H9 (cell line): ENCODE data around the gene TUBA4A. TPM values are rescaled to one million over a fixed set of nuclear protein-coding genes. Genes with fewer than 3 reads are reported as not detected.
A peak's percentile ranks its signal among the peaks of the same experiment; 100 is the strongest.

Experiments used
- DNase-seq: peaks from one replicate; pipeline ENCODE4 v3.0.0-alpha.2; 2017
- H2AFZ ChIP-seq: one replicate; pipeline ENCODE4 v1.6.1; 2013; ENCODE audit warnings: mild to moderate bottlenecking, low read length, control low read depth, moderate library complexity
- H2AK5ac ChIP-seq: 2 replicates; pipeline ENCODE4 v1.6.1; 2013; ENCODE audit warnings: low read length, control low read depth, mixed read lengths; ENCODE audit not compliant: insufficient read length
- H2BK120ac ChIP-seq: one replicate; pipeline ENCODE4 v1.6.1; 2013; ENCODE audit warnings: low read depth, mild to moderate bottlenecking, low read length, control low read depth, inconsistent platforms; ENCODE audit not compliant: poor library complexity, severe bottlenecking
- H2BK12ac ChIP-seq: 2 replicates; pipeline ENCODE4 v1.6.1; 2013; ENCODE audit warnings: low read length, control low read depth, mixed read lengths, low read depth; ENCODE audit not compliant: insufficient read length
- H2BK15ac ChIP-seq: 2 replicates; pipeline ENCODE4 v1.6.1; 2013; ENCODE audit warnings: low read depth, low read length, control low read depth
- H2BK20ac ChIP-seq: one replicate; pipeline ENCODE4 v1.6.1; 2013; ENCODE audit warnings: low read depth, mild to moderate bottlenecking, low read length, control low read depth, inconsistent platforms; ENCODE audit not compliant: poor library complexity, severe bottlenecking
- H2BK5ac ChIP-seq: 2 replicates; pipeline ENCODE4 v1.6.1; 2013; ENCODE audit warnings: low read length, control low read depth, mixed read lengths; ENCODE audit not compliant: insufficient read length
- H3K14ac ChIP-seq: 2 replicates; pipeline ENCODE4 v1.6.1; 2013; ENCODE audit warnings: low read length, control low read depth; ENCODE audit not compliant: insufficient read depth
- H3K18ac ChIP-seq: 2 replicates; pipeline ENCODE4 v1.6.1; 2013; ENCODE audit warnings: low read depth, mild to moderate bottlenecking, mixed read lengths, low read length, control low read depth; ENCODE audit not compliant: insufficient read length
- H3K23ac ChIP-seq: 2 replicates; pipeline ENCODE4 v1.6.1; 2013; ENCODE audit warnings: low read length, control low read depth, mixed read lengths, low read depth; ENCODE audit not compliant: insufficient read length
- H3K23me2 ChIP-seq: 2 replicates; pipeline ENCODE4 v1.6.1; 2013; ENCODE audit warnings: low read depth, mild to moderate bottlenecking, mixed read lengths, low read length, control low read depth; ENCODE audit not compliant: insufficient read length, poor library complexity, severe bottlenecking
- H3K27ac ChIP-seq: 2 replicates; pipeline ENCODE4 v1.5.1; 2013; ENCODE audit warnings: low read length, control low read depth, mixed read lengths, low read depth; ENCODE audit not compliant: insufficient read length
- H3K27me3 ChIP-seq: 2 replicates; pipeline ENCODE4 v1.6.1; 2013; ENCODE audit warnings: low read length, control low read depth, inconsistent platforms; ENCODE audit not compliant: insufficient read depth
- H3K4ac ChIP-seq: 2 replicates; pipeline ENCODE4 v1.6.1; 2013; ENCODE audit warnings: low read depth, mild to moderate bottlenecking, control low read depth, inconsistent platforms, low read length, moderate library complexity
- H3K4me1 ChIP-seq: 2 replicates; pipeline ENCODE4 v1.6.1; 2013; ENCODE audit warnings: low read length, control low read depth, inconsistent platforms; ENCODE audit not compliant: insufficient read depth
- H3K4me2 ChIP-seq: 2 replicates; pipeline ENCODE4 v1.6.1; 2013; ENCODE audit warnings: low read length, control low read depth, mixed read lengths; ENCODE audit not compliant: insufficient read length, insufficient read depth
- H3K56ac ChIP-seq: 2 replicates; pipeline ENCODE4 v1.6.1; 2013; ENCODE audit warnings: low read depth, mild to moderate bottlenecking, mixed read lengths, low read length, control low read depth; ENCODE audit not compliant: insufficient read length
- H3K79me1 ChIP-seq: 2 replicates; pipeline ENCODE4 v1.6.1; 2013; ENCODE audit warnings: low read depth, mild to moderate bottlenecking, moderate library complexity, low read length, control low read depth, inconsistent platforms; ENCODE audit not compliant: insufficient read depth, poor library complexity, severe bottlenecking
- H3K79me2 ChIP-seq: 2 replicates; pipeline ENCODE4 v1.6.1; 2013; ENCODE audit warnings: low read length, control low read depth, inconsistent platforms; ENCODE audit not compliant: insufficient read depth
- H3K9ac ChIP-seq: 2 replicates; pipeline ENCODE4 v1.6.1; 2013; ENCODE audit warnings: low read length, control low read depth, mixed read lengths; ENCODE audit not compliant: insufficient read length; ENCODE audit errors: extremely low read depth
- H3K9me3 ChIP-seq: one replicate; pipeline ENCODE4 v1.6.1; 2013; ENCODE audit warnings: low read depth, low read length, inconsistent platforms; ENCODE audit not compliant: control insufficient read depth
- H3T11ph ChIP-seq: one replicate; pipeline ENCODE4 v1.6.1; 2013; ENCODE audit warnings: mild to moderate bottlenecking, low read length, control low read depth, inconsistent platforms
- H4K20me1 ChIP-seq: one replicate; pipeline ENCODE4 v1.6.1; 2013; ENCODE audit not compliant: control insufficient read depth, insufficient read length, insufficient read depth
- H4K5ac ChIP-seq: 2 replicates; pipeline ENCODE4 v1.6.1; 2013; ENCODE audit warnings: low read depth, mild to moderate bottlenecking, mixed read lengths, low read length, control low read depth; ENCODE audit not compliant: insufficient read length
- H4K8ac ChIP-seq: replicated peaks from 2 replicates; pipeline ENCODE4 v1.6.1; 2013; ENCODE audit warnings: low read length, control low read depth, mixed read lengths, low read depth; ENCODE audit not compliant: insufficient read length
- H4K91ac ChIP-seq: 2 replicates; pipeline ENCODE4 v1.6.1; 2013; ENCODE audit warnings: low read depth, mild to moderate bottlenecking, moderate library complexity, mixed read lengths, low read length, control low read depth; ENCODE audit not compliant: insufficient read length
- H3K27ac Mint-ChIP-seq, 3 experiments: 2 replicates in 2 of 3; 3 replicates in 1 of 3; pipeline ENCODE4 v1.8.0; 2020 to 2021; ENCODE audit warnings: mixed read lengths in 3 of 3, mild to moderate bottlenecking in 1 of 3, moderate library complexity in 1 of 3
- H3K27me3 Mint-ChIP-seq: 2 replicates; pipeline ENCODE4 v1.8.0; 2021; ENCODE audit warnings: low read depth, mild to moderate bottlenecking, moderate library complexity, mixed read lengths
- H3K36me3 Mint-ChIP-seq, 3 experiments: 2 replicates in 2 of 3; 3 replicates in 1 of 3; pipeline ENCODE4 v1.8.0; 2020 to 2021; ENCODE audit warnings: low read depth in 3 of 3, mixed read lengths in 3 of 3; ENCODE audit not compliant: insufficient read depth in 1 of 3
- H3K4me1 Mint-ChIP-seq, 2 experiments: 2 replicates each; pipeline ENCODE4 v1.8.0; 2020; ENCODE audit warnings: mixed read lengths in 2 of 2
- H3K4me3 Mint-ChIP-seq, 2 experiments: 2 replicates in 1 of 2; 3 replicates in 1 of 2; pipeline ENCODE4 v1.8.0; 2020 to 2021; ENCODE audit warnings: mild to moderate bottlenecking in 2 of 2, mixed read lengths in 2 of 2, moderate library complexity in 1 of 2
- H3K9me3 Mint-ChIP-seq, 2 experiments: 2 replicates in 1 of 2; 3 replicates in 1 of 2; pipeline ENCODE4 v1.8.0; 2020; ENCODE audit warnings: mild to moderate bottlenecking in 2 of 2, mixed read lengths in 2 of 2, moderate library complexity in 1 of 2
- CTCF ChIP-seq: fragments of 200-600 bp; sonication (generic); conservative IDR thresholded peaks from 3 replicates; pipeline ENCODE4 v1.8.0; 2021; ENCODE audit warnings: antibody characterized with exemption, mild to moderate bottlenecking
- WGBS: extraction: QIAGEN DNeasy Blood & Tissue Kit; methylation state at CpG from one replicate; pipeline ENCODE4 v1.1.7; 2013; ENCODE audit warnings: missing lambda C conversion rate, low lambda C conversion rate, mixed read lengths; ENCODE audit not compliant: insufficient read length; ENCODE audit errors: extremely low coverage; 5-methylcytosine and 5-hydroxymethylcytosine counted together
- total RNA-seq: library from RNA; stranded (reverse); gene quantifications from 2 replicates; pipeline ENCODE4 v1.2.1, GENCODE V29; 2021

Gene TUBA4A
- total RNA-seq, 1 experiment from 2014 or later, result 25.5 TPM

DNA sequence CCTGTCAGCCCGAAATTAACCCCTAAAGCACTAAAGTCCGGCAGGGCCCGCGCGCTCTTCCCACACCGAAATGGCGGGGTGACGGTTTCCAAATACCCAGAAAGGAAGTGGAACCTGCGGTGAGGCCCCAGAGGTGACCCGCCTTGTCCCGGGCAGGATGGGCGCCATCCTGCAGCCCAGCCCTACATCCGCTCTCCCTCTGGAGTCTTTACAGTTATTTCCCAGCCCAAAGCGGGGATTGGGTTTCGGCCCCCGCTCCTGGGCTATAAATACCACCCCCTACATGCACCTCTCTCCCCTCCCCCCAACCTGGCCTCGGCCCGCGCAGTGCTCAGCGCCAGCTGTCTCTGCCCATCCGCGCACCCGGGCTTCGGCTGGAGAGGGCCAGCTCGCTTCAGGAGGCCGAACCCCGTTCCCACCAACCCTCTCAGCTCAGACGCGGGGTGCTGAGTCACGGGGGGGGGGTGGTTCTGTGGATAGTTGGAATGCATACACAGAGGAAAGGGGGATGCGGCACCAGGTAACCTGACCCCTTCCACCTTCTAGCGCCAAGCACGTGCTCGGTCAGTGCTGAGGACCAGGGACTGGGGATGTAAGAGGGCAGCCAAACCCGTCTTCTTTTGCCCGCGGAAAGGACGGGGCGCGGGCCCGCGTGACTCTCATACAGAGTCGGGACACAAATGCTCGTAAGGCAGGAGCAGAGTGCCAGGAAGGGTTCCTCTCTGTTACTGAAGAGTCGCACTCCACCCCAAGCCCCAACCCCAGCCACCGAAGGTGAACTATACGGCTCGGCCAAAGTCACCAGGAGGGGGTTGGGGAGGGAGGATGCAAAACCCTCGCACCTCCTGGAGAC, 592 bp downstream of the TUBA4A start, which contains the start of gene TUBA4B:
Gene TUBA4B, plus strand, starts transcription at position 344 of the 853 bp plus-strand sequence. Its CDS starts 165 bp downstream, at position 509.
- peak; percentile 81 for DNase-seq

More for the DNA sequence above, 592 bp downstream of the TUBA4A start, which contains the start of gene TUBA4B:
- Histone ChIP-seq H3K56ac (no peak within 1 kb of the TSS), H3K4me1 (peaks cover 3% of the 10 kb centered on the region; the same call in 1 of the 2 replicates), H2AFZ (no peak within 1 kb of the TSS), H3K4ac (no peak within 1 kb of the TSS), H4K20me1 (no peaks in the 10 kb centered on the region), H3K27ac (no peak within 1 kb of the TSS), H2BK5ac (no peak within 1 kb of the TSS), H3K79me2 (no peaks in the 10 kb centered on the region), H3T11ph (no peak within 1 kb of the TSS), H3K23me2 (peaks cover 22% of the 10 kb centered on the region), H4K5ac (no peak within 1 kb of the TSS), H2BK15ac (no peak within 1 kb of the TSS), H2AK5ac (no peak within 1 kb of the TSS), H3K23ac (no peak within 1 kb of the TSS), H3K9ac (no peak within 1 kb of the TSS), H2BK12ac (no peak within 1 kb of the TSS), H3K79me1 (no peaks in the 10 kb centered on the region), H4K91ac (no peak within 1 kb of the TSS), H3K4me2 (peak within 1 kb of the TSS; percentile 72), H3K14ac (0 out of 2 replicates have a peak within 1 kb of the TSS, but pooled peaks have one; percentile 42), H2BK120ac (no peak within 1 kb of the TSS), H3K27me3 (peaks cover 21% of the 10 kb centered on the region), H4K8ac (no peak within 1 kb of the TSS), H3K18ac (peak within 1 kb of the TSS; percentile 39), H3K9me3 (no peaks in the 10 kb centered on the region), H2BK20ac (no peak within 1 kb of the TSS)
- Mint-ChIP-seq H3K27me3 (peaks cover 72% of the 10 kb centered on the region), H3K9me3 (peaks cover 0 to 2% of the 10 kb centered on the region in 2 experiments; a peak in 3 of 5 replicates), H3K27ac (no peak within 1 kb of the TSS), H3K4me1 (peaks cover 28 to 39% of the 10 kb centered on the region in 2 experiments), H3K36me3 (peaks cover 9 to 23% (median 19%) of the 10 kb centered on the region in 3 experiments; a peak in 6 of 7 replicates), H3K4me3 (peak within 1 kb of the TSS; percentile 69 to 88)
- no peak for TF ChIP-seq CTCF
- WGBS, result no CpG with 5 or more reads among the region's 49 CpGs
